Measurements from ENCODE around the gene PRLH. TPM values are rescaled to one million over a fixed set of nuclear protein-coding genes. Genes with fewer than 3 reads are reported as not detected.

Gene PRLH
- total and polyA plus RNA-seq, 3 donors from 2014 or later, result not detected

- H3K36me3 ChIP-seq (ENCODE audit: low read depth, missing control alignments), result no peaks in the 10 kb centered on the region
- DNase-seq, result no peak
- TF ChIP-seq POLR2A (IDR thresholded peaks at IDR 0.05), result no peak
- TF ChIP-seq, protein P1, sequence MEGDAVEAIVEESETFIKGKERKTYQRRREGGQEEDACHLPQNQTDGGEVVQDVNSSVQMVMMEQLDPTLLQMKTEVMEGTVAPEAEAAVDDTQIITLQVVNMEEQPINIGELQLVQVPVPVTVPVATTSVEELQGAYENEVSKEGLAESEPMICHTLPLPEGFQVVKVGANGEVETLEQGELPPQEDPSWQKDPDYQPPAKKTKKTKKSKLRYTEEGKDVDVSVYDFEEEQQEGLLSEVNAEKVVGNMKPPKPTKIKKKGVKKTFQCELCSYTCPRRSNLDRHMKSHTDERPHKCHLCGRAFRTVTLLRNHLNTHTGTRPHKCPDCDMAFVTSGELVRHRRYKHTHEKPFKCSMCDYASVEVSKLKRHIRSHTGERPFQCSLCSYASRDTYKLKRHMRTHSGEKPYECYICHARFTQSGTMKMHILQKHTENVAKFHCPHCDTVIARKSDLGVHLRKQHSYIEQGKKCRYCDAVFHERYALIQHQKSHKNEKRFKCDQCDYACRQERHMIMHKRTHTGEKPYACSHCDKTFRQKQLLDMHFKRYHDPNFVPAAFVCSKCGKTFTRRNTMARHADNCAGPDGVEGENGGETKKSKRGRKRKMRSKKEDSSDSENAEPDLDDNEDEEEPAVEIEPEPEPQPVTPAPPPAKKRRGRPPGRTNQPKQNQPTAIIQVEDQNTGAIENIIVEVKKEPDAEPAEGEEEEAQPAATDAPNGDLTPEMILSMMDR (IDR thresholded peaks at IDR 0.05), result no peak
- no peak overlapping the region for H3K4me3 ChIP-seq
- peaks cover 8% of the 10 kb centered on the region for H3K4me1 ChIP-seq
- H3K9me3 ChIP-seq, result no peaks in the 10 kb centered on the region
- no peak overlapping the region for H3K27ac ChIP-seq
- H3K27me3 ChIP-seq, result no peaks in the 10 kb centered on the region
- intact Hi-C loops (cut with DNase I; ENCODE audit: low total_unique reads), result no loop called here
- 91 to 94% methylated on average over 29 of the region's 29 CpGs for WGBS, 2 donors
These were observed 31.1 kb downstream of the PRLH start for GRCh38 chr2:237597196-237598145.

- intact Hi-C loops (cut with DNase I; ENCODE audit: low total_unique reads), result no loop called here
- Histone ChIP-seq H3K27me3 (no peaks in the 10 kb centered on the region), H3K4me3 (no peak overlapping the region), H3K27ac (no peak overlapping the region), H3K36me3 (ENCODE audit: low read depth, missing control alignments) (no peaks in the 10 kb centered on the region), H3K9me3 (no peaks in the 10 kb centered on the region), H3K4me1 (peaks cover 8% of the 10 kb centered on the region)
- no peak for DNase-seq
- WGBS, 2 donors, result 89 to 97% methylated on average over 14 of the region's 14 CpGs
- TF ChIP-seq, protein P1 (IDR thresholded peaks at IDR 0.05), result no peak
- no peak for TF ChIP-seq POLR2A (IDR thresholded peaks at IDR 0.05)
These were observed 32.3 kb downstream of the PRLH start for GRCh38 chr2:237598468-237599208.

- no peaks in the 10 kb centered on the region for H3K27me3 ChIP-seq
- no peaks in the 10 kb centered on the region for H3K9me3 ChIP-seq
- 69 to 78% methylated on average over 9 of the region's 9 CpGs for WGBS, 2 donors
- peaks cover 5% of the 10 kb centered on the region for H3K4me1 ChIP-seq
- no peaks in the 10 kb centered on the region for H3K36me3 ChIP-seq (ENCODE audit: low read depth, missing control alignments)
- no peak overlapping the region for H3K4me3 ChIP-seq
- intact Hi-C loops (cut with DNase I; ENCODE audit: low total_unique reads), result no loop called here
- DNase-seq, result no peak
- peak overlapping the region in 1 of 2 donors; percentile 9 for H3K27ac ChIP-seq
- TF ChIP-seq, protein P1 (IDR thresholded peaks at IDR 0.05), result no peak
- TF ChIP-seq POLR2A (IDR thresholded peaks at IDR 0.05), result no peak
These were observed 33.2 kb downstream of the PRLH start for GRCh38 chr2:237599465-237600110.

DNA sequence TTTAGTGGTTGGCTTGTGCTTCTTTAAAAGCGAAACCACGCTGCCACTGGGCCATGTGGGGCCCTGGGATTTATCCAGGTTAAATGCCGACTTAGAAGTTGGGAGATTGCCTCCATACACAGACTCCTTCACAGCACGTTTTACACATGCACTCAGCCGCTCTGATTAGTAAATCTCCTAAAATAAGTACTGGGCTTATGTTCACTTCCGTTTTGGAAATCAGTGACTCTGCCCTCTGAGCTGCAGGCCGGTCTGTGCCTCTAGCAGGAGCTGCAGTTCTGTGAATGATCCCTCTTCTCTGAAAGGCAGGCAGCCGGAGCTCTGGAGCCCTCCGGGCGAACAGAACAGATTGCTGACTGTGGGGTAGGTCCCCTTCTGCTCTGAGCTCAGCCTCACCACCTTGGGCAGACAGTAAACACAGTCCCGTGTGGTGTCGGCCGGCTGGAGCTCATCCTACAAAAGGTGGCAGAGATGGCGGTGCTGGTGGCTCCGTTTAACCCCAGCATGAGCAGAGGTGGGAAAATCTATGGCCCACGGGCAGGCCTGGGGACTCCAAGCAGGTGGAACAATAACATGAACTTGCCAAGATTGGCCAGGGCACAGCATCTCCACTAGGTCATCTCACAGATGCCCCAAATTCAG, 34.0 kb downstream of the PRLH start:
- no peak for TF ChIP-seq POLR2A (IDR thresholded peaks at IDR 0.05)
- TF ChIP-seq, protein P1 (IDR thresholded peaks at IDR 0.05), result no peak
- DNase-seq, result peak; percentile 42
- peak overlapping the region in 1 of 2 donors; percentile 9 for H3K27ac ChIP-seq
- intact Hi-C loops (cut with DNase I; ENCODE audit: low total_unique reads), result no loop called here
- no peaks in the 10 kb centered on the region for H3K9me3 ChIP-seq
- no peaks in the 10 kb centered on the region for H3K4me1 ChIP-seq
- no peaks in the 10 kb centered on the region for H3K27me3 ChIP-seq
- H3K4me3 ChIP-seq, result no peak overlapping the region
- 34 to 54% methylated on average over 11 to 16 of the region's 16 CpGs for WGBS, 2 donors
- H3K36me3 ChIP-seq (ENCODE audit: low read depth, missing control alignments), result no peaks in the 10 kb centered on the region
